Measurements from ENCODE around the gene SLC25A18. TPM values are rescaled to one million over a fixed set of nuclear protein-coding genes. Genes with fewer than 3 reads are reported as not detected.

The SLC25A18 gene
- total and polyA plus RNA-seq, 2 of the 4 experiments (the other 2 are of a cell fraction): 0.05 TPM; not detected in 1

DNA sequence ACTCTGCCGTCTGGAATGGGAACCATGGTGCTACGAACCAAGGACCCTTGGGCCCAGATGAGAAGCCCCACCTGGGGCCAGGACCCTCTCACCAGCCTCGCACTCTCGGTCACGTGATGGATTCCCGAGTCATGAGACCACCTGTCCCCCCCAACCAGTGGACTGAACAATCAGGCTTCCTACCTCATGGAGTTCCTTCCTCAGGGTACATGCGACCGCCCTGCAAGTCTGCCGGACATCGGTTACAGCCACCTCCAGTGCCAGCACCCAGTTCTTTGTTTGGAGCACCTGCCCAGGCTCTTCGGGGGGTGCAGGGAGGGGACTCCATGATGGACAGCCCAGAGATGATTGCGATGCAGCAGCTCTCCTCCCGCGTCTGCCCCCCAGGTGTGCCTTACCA, 20.8 kb upstream of the SLC25A18 start:
- Histone ChIP-seq H2AFZ (replicated peaks; ENCODE audit: low read length, poor library complexity) (no peak overlapping the region), H3K79me1 (ENCODE audit: low read depth in 1 of 2, low read length in 2 of 2) (no peaks in the 10 kb centered on the region), H3K4me2 (ENCODE audit: low read depth, low read length) (no peak overlapping the region), H3K18ac (ENCODE audit: low read depth, low read length) (no peak overlapping the region), H3K4ac (ENCODE audit: low read depth, low read length) (no peak overlapping the region), H2BK20ac (ENCODE audit: low read depth, low read length) (no peak overlapping the region), H3K9ac (ENCODE audit: low read depth, low read length) (no peak overlapping the region), H2AK9ac (replicated peaks; ENCODE audit: low read depth, low read length, poor library complexity) (no peak overlapping the region), H4K91ac (ENCODE audit: insufficient read depth, low read depth, low read length) (no peak overlapping the region), H3K14ac (replicated peaks; ENCODE audit: low read depth, low read length) (no peak overlapping the region), H4K20me1 (ENCODE audit: insufficient read depth, low read length) (no peaks in the 10 kb centered on the region), H2AK5ac (ENCODE audit: low read depth, low read length) (no peak overlapping the region), H3K4me3 (ENCODE audit: insufficient read depth, low read depth, low read length) (no peak overlapping the region), H3K9me3 (ENCODE audit: control insufficient read depth, insufficient read depth, low read length) (no peaks in the 10 kb centered on the region), H4K5ac (ENCODE audit: low read depth, low read length) (no peak overlapping the region), H3K27ac (ENCODE audit: insufficient read depth, low read length) (no peak overlapping the region), H3K9me1 (ENCODE audit: insufficient read depth, low read length) (no peaks in the 10 kb centered on the region), H3K4me1 (ENCODE audit: control insufficient read depth, insufficient read depth, low read length) (no peaks in the 10 kb centered on the region), H3K56ac (ENCODE audit: extremely low read depth, insufficient read depth, low read length) (no peak overlapping the region), H2BK15ac (ENCODE audit: low read depth, low read length) (no peak overlapping the region), H2BK120ac (ENCODE audit: low read depth, low read length) (no peak overlapping the region), H3K36me3 (ENCODE audit: control insufficient read depth, insufficient read depth, low read length) (no peaks in the 10 kb centered on the region), H4K8ac (ENCODE audit: low read depth in 2 of 2, low read length in 2 of 2) (no peak overlapping the region), H2BK5ac (ENCODE audit: low read depth, low read length, poor library complexity, severe bottlenecking) (no peak overlapping the region), H3K27me3 (ENCODE audit: control insufficient read depth, insufficient read depth, low read length) (peaks cover 1% of the 10 kb centered on the region; the same call in 1 of the 2 replicates), H3K23ac (ENCODE audit: low read depth, low read length) (no peak overlapping the region)
- DNase-seq (no peak), ATAC-seq (ENCODE audit: low read depth) (no peak)
- no peak for TF ChIP-seq MAZ (IDR thresholded peaks at IDR 0.05; ENCODE audit: borderline replicate concordance, low read depth, low read length)
- no peak for TF ChIP-seq CHD1 (IDR thresholded peaks at IDR 0.05; ENCODE audit: low read depth, low read length)
- TF ChIP-seq MAFK (IDR thresholded peaks at IDR 0.05; ENCODE audit: low read depth, low read length): no peak
- no peak for TF ChIP-seq RAD21 (IDR thresholded peaks at IDR 0.05; ENCODE audit: low read length)
- no peak for TF ChIP-seq MXI1 (IDR thresholded peaks at IDR 0.05; ENCODE audit: borderline replicate concordance, low read depth, low read length)
- TF ChIP-seq RCOR1 (IDR thresholded peaks at IDR 0.05; ENCODE audit: insufficient replicate concordance, low read length): no peak
- TF ChIP-seq RFX5 (IDR thresholded peaks at IDR 0.05; ENCODE audit: low read depth, low read length): no peak
- no peak for TF ChIP-seq BHLHE40 (IDR thresholded peaks at IDR 0.05; ENCODE audit: low read depth, low read length)
- TF ChIP-seq, protein P1, sequence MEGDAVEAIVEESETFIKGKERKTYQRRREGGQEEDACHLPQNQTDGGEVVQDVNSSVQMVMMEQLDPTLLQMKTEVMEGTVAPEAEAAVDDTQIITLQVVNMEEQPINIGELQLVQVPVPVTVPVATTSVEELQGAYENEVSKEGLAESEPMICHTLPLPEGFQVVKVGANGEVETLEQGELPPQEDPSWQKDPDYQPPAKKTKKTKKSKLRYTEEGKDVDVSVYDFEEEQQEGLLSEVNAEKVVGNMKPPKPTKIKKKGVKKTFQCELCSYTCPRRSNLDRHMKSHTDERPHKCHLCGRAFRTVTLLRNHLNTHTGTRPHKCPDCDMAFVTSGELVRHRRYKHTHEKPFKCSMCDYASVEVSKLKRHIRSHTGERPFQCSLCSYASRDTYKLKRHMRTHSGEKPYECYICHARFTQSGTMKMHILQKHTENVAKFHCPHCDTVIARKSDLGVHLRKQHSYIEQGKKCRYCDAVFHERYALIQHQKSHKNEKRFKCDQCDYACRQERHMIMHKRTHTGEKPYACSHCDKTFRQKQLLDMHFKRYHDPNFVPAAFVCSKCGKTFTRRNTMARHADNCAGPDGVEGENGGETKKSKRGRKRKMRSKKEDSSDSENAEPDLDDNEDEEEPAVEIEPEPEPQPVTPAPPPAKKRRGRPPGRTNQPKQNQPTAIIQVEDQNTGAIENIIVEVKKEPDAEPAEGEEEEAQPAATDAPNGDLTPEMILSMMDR (conservative IDR thresholded peaks at IDR 0.05; ENCODE audit: low read depth, low read length): no peak
- no peak for TF ChIP-seq NFE2L2 (IDR thresholded peaks at IDR 0.05; ENCODE audit: low read depth, low read length)
- TF ChIP-seq, protein P2, sequence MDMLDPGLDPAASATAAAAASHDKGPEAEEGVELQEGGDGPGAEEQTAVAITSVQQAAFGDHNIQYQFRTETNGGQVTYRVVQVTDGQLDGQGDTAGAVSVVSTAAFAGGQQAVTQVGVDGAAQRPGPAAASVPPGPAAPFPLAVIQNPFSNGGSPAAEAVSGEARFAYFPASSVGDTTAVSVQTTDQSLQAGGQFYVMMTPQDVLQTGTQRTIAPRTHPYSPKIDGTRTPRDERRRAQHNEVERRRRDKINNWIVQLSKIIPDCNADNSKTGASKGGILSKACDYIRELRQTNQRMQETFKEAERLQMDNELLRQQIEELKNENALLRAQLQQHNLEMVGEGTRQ (IDR thresholded peaks at IDR 0.05; ENCODE audit: low read depth, low read length): no peak
- no peak for TF ChIP-seq CEBPB (IDR thresholded peaks at IDR 0.05; ENCODE audit: low read depth, low read length)
- TF ChIP-seq SMC3 (IDR thresholded peaks at IDR 0.05; ENCODE audit: low read depth, low read length): no peak
- TF ChIP-seq, protein P3, sequence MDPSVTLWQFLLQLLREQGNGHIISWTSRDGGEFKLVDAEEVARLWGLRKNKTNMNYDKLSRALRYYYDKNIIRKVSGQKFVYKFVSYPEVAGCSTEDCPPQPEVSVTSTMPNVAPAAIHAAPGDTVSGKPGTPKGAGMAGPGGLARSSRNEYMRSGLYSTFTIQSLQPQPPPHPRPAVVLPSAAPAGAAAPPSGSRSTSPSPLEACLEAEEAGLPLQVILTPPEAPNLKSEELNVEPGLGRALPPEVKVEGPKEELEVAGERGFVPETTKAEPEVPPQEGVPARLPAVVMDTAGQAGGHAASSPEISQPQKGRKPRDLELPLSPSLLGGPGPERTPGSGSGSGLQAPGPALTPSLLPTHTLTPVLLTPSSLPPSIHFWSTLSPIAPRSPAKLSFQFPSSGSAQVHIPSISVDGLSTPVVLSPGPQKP (IDR thresholded peaks at IDR 0.05; ENCODE audit: borderline replicate concordance, low read depth, low read length): no peak
- TF ChIP-seq POLR2A (IDR thresholded peaks at IDR 0.05; ENCODE audit: low read depth, low read length): no peak
- TF ChIP-seq FOS (IDR thresholded peaks at IDR 0.05; ENCODE audit: low read depth, low read length): no peak
- dilution Hi-C loops (cut with HindIII; ENCODE audit: low sequenced_read_pairs, unreplicated experiment): no loop called here
- intact Hi-C loops (cut with micrococcal nuclease): no loop called here
- POLR2A ChIA-PET (ENCODE audit: unreplicated experiment): no interaction called here
- WGBS, 2 experiments (ENCODE audit: extremely low coverage in 2 of 2, insufficient read length in 1 of 2): 80% methylated on average over 10 of the region's 14 CpGs; no CpG with 5 or more reads in 1 of the 2 experiments
- no TSS peak for BruUV-seq (replicated peaks)
- in situ Hi-C loops (cut with MboI; ENCODE audit: low sequenced_read_pairs): no loop called here
- CTCF ChIA-PET: no interaction called here

Data from IMR-90 (cell line).